Measurements from ENCODE around the gene RNF224.
"Not testable (repeated sequence)": the region's sequence is repeated elsewhere in the genome, so short reads cannot be mapped to it uniquely, and the experiment has no call there.

RNF224 gene

GRCh38 chr9:137241490-137242268, 14.4 kb downstream of the RNF224 start:
- DNase-seq, result peak; percentile 70

GRCh38 chr9:137242269-137243203, 15.2 kb downstream of the RNF224 start:
- DNase-seq, result no peak

- not testable (repeated sequence) for DNase-seq
These were observed 15.9 kb downstream of the RNF224 start for GRCh38 chr9:137243266-137243625.

- no peak for DNase-seq
These were observed 16.6 kb downstream of the RNF224 start for GRCh38 chr9:137243626-137244485.

GRCh38 chr9:137244486-137245449, 17.5 kb downstream of the RNF224 start:
- DNase-seq, result no peak

- DNase-seq, result no peak
These were observed 18.4 kb downstream of the RNF224 start for GRCh38 chr9:137245450-137246421.

GRCh38 chr9:137247135-137247915, 20.0 kb downstream of the RNF224 start:
- no peak for DNase-seq

GRCh38 chr9:137247916-137248175, 20.5 kb downstream of the RNF224 start:
- DNase-seq, result no peak

- DNase-seq, result no peak
These were observed 23.3 kb downstream of the RNF224 start for GRCh38 chr9:137250329-137251193.

GRCh38 chr9:137251194-137251461, 23.8 kb downstream of the RNF224 start, which contains the start of gene STPG3:
Gene STPG3 (plus strand): TSS chr9:137251286. CDS start chr9:137251287, 1 bp downstream.
- DNase-seq, result no peak

GRCh38 chr9:137251490-137252268, 24.4 kb downstream of the RNF224 start:
- DNase-seq, result no peak

- no peak for DNase-seq
These were observed 25.5 kb downstream of the RNF224 start for GRCh38 chr9:137252555-137253506.

GRCh38 chr9:137253717-137254623, 26.7 kb downstream of the RNF224 start:
- DNase-seq, result no peak

GRCh38 chr9:137254624-137255447, 27.5 kb downstream of the RNF224 start, which contains the start of gene NELFB:
Gene NELFB (plus strand): TSS chr9:137255327.
- DNase-seq, result peak; percentile 96

Measured in activated CD4-positive, alpha-beta T cell treated with anti-CD3 and anti-CD28 coated beads, Interleukin-2, amount 50 U/mL, for 1 hour (primary cell).